ENCODE data around the gene KLHL29. TPM values are rescaled to one million over a fixed set of nuclear protein-coding genes. Genes with fewer than 3 reads are reported as not detected.

The KLHL29 gene
- total RNA-seq, 4 donors from 2014 or later: 7.6 to 15.3 (median 8.4) TPM

- no peak for TF ChIP-seq CTCF (IDR thresholded peaks at IDR 0.05; ENCODE audit: low read depth)
Observed at GRCh38 chr2:23429036-23429435, 44.1 kb downstream of the KLHL29 start.

- TF ChIP-seq CTCF (IDR thresholded peaks at IDR 0.05; ENCODE audit: low read depth): no peak
Observed at GRCh38 chr2:23430263-23430662, 45.3 kb downstream of the KLHL29 start.

GRCh38 chr2:23432531-23432930 is 47.6 kb downstream of the KLHL29 start:
- TF ChIP-seq CTCF (IDR thresholded peaks at IDR 0.05; ENCODE audit: low read depth): no peak

GRCh38 chr2:23433282-23433681 is 48.3 kb downstream of the KLHL29 start:
- no peak for TF ChIP-seq CTCF (IDR thresholded peaks at IDR 0.05; ENCODE audit: low read depth)

- no peak for TF ChIP-seq CTCF (IDR thresholded peaks at IDR 0.05; ENCODE audit: low read depth)
Observed at GRCh38 chr2:23434721-23435121, 49.7 kb downstream of the KLHL29 start.

GRCh38 chr2:23435250-23436035 is 50.5 kb downstream of the KLHL29 start:
- no peak for TF ChIP-seq CTCF (IDR thresholded peaks at IDR 0.05; ENCODE audit: low read depth)

GRCh38 chr2:23436346-23437098 is 51.5 kb downstream of the KLHL29 start:
- no peak for TF ChIP-seq CTCF (IDR thresholded peaks at IDR 0.05; ENCODE audit: low read depth)
